GM18907 (cell line): ENCODE results near the gene TSR2.
"Not testable (repeated sequence)": the region's sequence is repeated elsewhere in the genome, so short reads cannot be mapped to it uniquely, and the experiment has no call there.

Source experiments
- ATAC-seq: cut with Tn5 transposase; IDR thresholded peaks from one replicate; pipeline ENCODE4 v1.9.1; 2021; ENCODE audit warnings: mild to moderate bottlenecking, moderate library complexity; ENCODE audit not compliant: unreplicated experiment

Gene TSR2

GRCh38 chrX:54470054-54470760, 30.0 kb downstream of the TSR2 start:
- ATAC-seq, result no peak

- ATAC-seq, result no peak
Measured at GRCh38 chrX:54473993-54474859, 34.0 kb downstream of the TSR2 start.

- ATAC-seq, result no peak
Measured at GRCh38 chrX:54479136-54480111, 39.2 kb downstream of the TSR2 start.

GRCh38 chrX:54482839-54483593, 42.8 kb downstream of the TSR2 start:
- no peak for ATAC-seq

- no peak for ATAC-seq
Measured at GRCh38 chrX:54483946-54484345, 43.7 kb downstream of the TSR2 start.

GRCh38 chrX:54484666-54485065, 44.5 kb downstream of the TSR2 start:
- no peak for ATAC-seq

GRCh38 chrX:54489819-54490218, 49.6 kb downstream of the TSR2 start:
- not testable (repeated sequence) for ATAC-seq

- no peak for ATAC-seq
Measured at GRCh38 chrX:54492340-54492739, 52.1 kb downstream of the TSR2 start.

- ATAC-seq, result no peak
Measured at GRCh38 chrX:54494166-54494988, 54.2 kb downstream of the TSR2 start.
